Body of pancreas (tissue), 4 donors: Measurements from ENCODE around the gene OSMR. TPM values are rescaled to one million over a fixed set of nuclear protein-coding genes. Genes with fewer than 3 reads are reported as not detected.

Source experiments
- ATAC-seq: fragments of 150-250 bp; one replicate; pipeline ENCODE4 v1.9.1; 2016
- DNase-seq, 4 donors: peaks; one replicate each; pipeline ENCODE4 v3.0.0-alpha.2; 2019
- H3K27ac ChIP-seq, 4 donors: fragments of 200-600 bp; sonication (generic); 1 replicate in 3 of 4; 2 replicates in 1 of 4; pipeline versions ENCODE4 v1.5.1 to v1.6.1; 2016 to 2019; ENCODE audit warnings: mild to moderate bottlenecking in 1 of 4, mixed read lengths in 1 of 4, moderate library complexity in 1 of 4
- H3K27me3 ChIP-seq, 2 donors: fragments of 200-600 bp; sonication (generic); one replicate each; pipeline ENCODE4 v1.6.0; 2016; ENCODE audit warnings: mild to moderate bottlenecking in 1 of 2
- H3K36me3 ChIP-seq, 2 donors: fragments of 200-600 bp; sonication (generic); replicated peaks in 1 of 2; 2 replicates each; pipeline ENCODE4 v1.5.1; 2016; ENCODE audit warnings: low read depth in 2 of 2; ENCODE audit not compliant: insufficient read depth in 1 of 2
- H3K4me1 ChIP-seq: fragments of 200-600 bp; sonication (generic); one replicate; pipeline ENCODE4 v1.6.0; 2016
- H3K4me3 ChIP-seq, 2 donors: fragments of 200-600 bp; sonication (generic); 1 replicate in 1 of 2; 2 replicates in 1 of 2; pipeline ENCODE4 v1.5.1; 2016 to 2019
- H3K9me3 ChIP-seq, 3 donors: fragments of 200-600 bp; sonication (generic); 1 replicate in 2 of 3; 2 replicates in 1 of 3; pipeline ENCODE4 v1.5.1; 2016
- CTCF ChIP-seq, 7 experiments: fragments of 450-650 bp in 4 of 7; fragments of 200-600 bp in 3 of 7; sonication (generic) in 3 of 7; IDR thresholded peaks; one replicate each; pipeline ENCODE4 v1.5.1; 2016 to 2019; ENCODE audit warnings: antibody characterized with exemption in 7 of 7
- POLR2A ChIP-seq, 3 donors: fragments of 450-650 bp; IDR thresholded peaks; one replicate each; pipeline ENCODE4 v1.6.1; 2016; ENCODE audit warnings: antibody characterized with exemption in 3 of 3, mild to moderate bottlenecking in 2 of 3
- WGBS, 2 donors: methylation state at CpG; one replicate each; pipeline ENCODE4 v1.1.5; 2017; 5-methylcytosine and 5-hydroxymethylcytosine counted together
- intact Hi-C: fragments of 100-400 bp; cut with DNase I; formaldehyde crosslinking; loops from one replicate; pipeline ENCODE4 v1.15.1; 2023
- total RNA-seq, 2 donors: library from RNA; depleted of rRNA; stranded (reverse); fragments of >200 nt; gene quantifications; one replicate each; pipeline ENCODE4 v1.1.0, GENCODE V29; 2016

The OSMR gene
- total RNA-seq, 2 donors from 2014 or later: 11.7 to 22.4 TPM

DNA sequence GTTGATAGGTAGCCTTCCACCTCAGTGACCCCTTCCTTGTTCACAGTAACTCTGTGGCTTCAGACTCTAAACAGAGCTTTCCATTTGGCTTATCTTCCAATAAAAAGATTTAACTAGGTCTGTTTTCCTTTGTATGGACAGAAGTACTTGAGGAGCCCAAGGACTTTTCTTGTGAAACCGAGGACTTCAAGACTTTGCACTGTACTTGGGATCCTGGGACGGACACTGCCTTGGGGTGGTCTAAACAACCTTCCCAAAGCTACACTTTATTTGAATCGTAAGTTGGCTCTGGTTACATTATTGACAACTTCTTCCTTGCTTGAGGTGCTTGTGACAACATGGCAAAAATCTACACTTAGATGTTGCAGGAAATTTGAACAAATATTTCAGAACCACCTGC lies 39.4 kb downstream of the OSMR start:
- DNase-seq (no peak), ATAC-seq (no peak)
- intact Hi-C loops: no loop called here
- Histone ChIP-seq H3K4me3 (no peak overlapping the region), H3K27me3 (no peaks in the 10 kb centered on the region), H3K9me3 (no peaks in the 10 kb centered on the region), H3K36me3 (peaks cover 0 to 14% of the 10 kb centered on the region in 2 donors), H3K4me1 (no peaks in the 10 kb centered on the region), H3K27ac (no peak overlapping the region)
- TF ChIP-seq POLR2A (IDR thresholded peaks at IDR 0.05) (no peak), CTCF (IDR thresholded peaks at IDR 0.05) (no peak)
- WGBS, 2 donors: 85% methylated on average over 3 of the region's 3 CpGs

DNA sequence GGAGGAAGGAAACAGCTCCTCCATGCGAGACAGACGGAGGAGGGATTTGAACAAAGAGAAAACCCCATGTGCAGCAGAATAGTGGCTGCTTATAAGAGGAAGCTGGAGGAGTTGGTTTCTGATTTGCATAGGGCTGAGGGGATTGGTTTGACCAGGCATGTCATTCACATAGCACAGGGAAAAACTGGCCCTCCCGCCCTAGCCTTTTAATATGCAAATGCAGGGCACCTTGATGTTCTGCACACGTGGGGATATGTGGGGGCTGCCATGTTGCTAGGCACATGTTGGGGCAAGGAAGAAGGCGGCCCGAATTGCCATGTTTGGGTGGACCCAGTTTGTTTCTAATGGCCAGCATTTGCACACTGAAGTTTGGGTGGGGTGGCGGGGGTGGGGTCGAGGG lies 42.2 kb downstream of the OSMR start:
- TF ChIP-seq POLR2A (IDR thresholded peaks at IDR 0.05) (no peak), CTCF (IDR thresholded peaks at IDR 0.05) (no peak)
- intact Hi-C loops: no loop called here
- Histone ChIP-seq H3K4me1 (no peaks in the 10 kb centered on the region), H3K27ac (no peak overlapping the region), H3K27me3 (no peaks in the 10 kb centered on the region), H3K4me3 (no peak overlapping the region), H3K36me3 (peaks cover 0 to 13% of the 10 kb centered on the region in 2 donors), H3K9me3 (no peaks in the 10 kb centered on the region)
- ATAC-seq (no peak), DNase-seq (no peak)
- 69 to 80% methylated on average over 8 of the region's 8 CpGs for WGBS, 2 donors

DNA sequence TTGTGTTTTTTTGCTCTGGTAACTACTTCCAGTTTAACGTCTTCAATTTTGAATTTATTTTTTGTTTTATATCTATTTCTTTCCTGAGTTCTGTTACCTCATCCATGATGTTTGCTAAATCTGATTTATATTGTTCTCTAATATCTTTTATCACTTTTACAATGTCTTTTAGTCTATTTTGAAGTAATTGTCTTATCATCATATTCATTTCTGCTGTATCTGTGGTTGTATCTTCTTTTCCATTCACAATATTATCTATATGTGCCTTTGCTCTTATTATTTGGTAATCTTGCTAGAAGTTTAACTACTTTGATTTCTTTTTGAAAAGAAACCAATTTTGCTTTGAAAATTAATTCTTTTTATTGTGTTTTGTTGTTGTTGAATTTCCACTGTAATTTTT lies 43.6 kb downstream of the OSMR start:
- TF ChIP-seq CTCF (IDR thresholded peaks at IDR 0.05) (no peak), POLR2A (IDR thresholded peaks at IDR 0.05) (no peak)
- H3K4me3 ChIP-seq: no peak overlapping the region
- 89 to 92% methylated on average over 1 of the region's 1 CpG for WGBS, 2 donors
- H3K9me3 ChIP-seq: no peaks in the 10 kb centered on the region
- peaks cover 0 to 9% of the 10 kb centered on the region in 2 donors for H3K36me3 ChIP-seq
- no peak overlapping the region for H3K27ac ChIP-seq
- no peaks in the 10 kb centered on the region for H3K27me3 ChIP-seq
- ATAC-seq (no peak), DNase-seq (no peak)
- intact Hi-C loops: no loop called here
- no peaks in the 10 kb centered on the region for H3K4me1 ChIP-seq

DNA sequence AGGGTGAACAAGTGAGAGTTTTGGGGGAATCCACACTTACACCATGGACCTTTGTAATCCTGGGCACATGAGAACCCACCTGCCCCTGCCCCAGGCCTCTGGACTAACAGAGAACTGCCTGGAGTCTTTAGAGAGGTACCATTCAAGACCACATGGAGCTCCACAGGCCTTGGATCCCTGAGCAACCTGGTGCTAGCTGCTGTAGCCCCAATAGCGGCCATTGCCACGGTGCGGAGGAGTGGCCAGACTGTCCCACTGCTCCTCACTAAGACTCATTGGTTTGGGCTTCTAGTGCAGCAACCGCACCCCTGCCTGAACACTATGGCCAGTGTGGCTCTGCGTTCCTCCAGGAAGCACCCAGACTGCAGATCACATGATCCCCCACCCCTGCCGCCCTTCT lies 45.8 kb downstream of the OSMR start:
- H3K27ac ChIP-seq: no peak overlapping the region
- H3K27me3 ChIP-seq: no peaks in the 10 kb centered on the region
- H3K4me3 ChIP-seq: no peak overlapping the region
- intact Hi-C loops: no loop called here
- ATAC-seq (no peak), DNase-seq (no peak)
- 84 to 87% methylated on average over 5 to 6 of the region's 6 CpGs for WGBS, 2 donors
- no peaks in the 10 kb centered on the region for H3K36me3 ChIP-seq
- H3K9me3 ChIP-seq: peaks cover 0 to 1% (median 0%) of the 10 kb centered on the region in 3 donors
- no peak for TF ChIP-seq CTCF (IDR thresholded peaks at IDR 0.05)
- TF ChIP-seq POLR2A (IDR thresholded peaks at IDR 0.05): no peak
- no peaks in the 10 kb centered on the region for H3K4me1 ChIP-seq

DNA sequence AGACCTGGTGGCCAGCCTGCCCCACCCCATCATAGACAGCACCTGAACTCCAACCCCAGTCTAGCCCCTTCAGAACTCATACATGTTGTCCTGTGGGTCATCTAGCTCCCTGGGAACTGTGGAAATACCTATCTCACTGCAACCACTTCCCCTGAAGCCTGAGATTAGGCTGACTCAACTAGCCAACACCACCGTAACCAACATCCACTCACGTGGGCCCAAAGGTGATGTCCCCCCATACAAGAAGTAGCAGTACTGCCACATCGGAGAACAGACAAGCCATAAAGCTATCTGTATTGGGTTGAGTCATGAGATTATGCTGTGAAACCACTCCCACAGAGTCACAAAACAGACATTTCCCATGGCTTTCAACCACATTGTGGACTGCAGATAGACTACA lies 46.6 kb downstream of the OSMR start:
- Histone ChIP-seq H3K4me1 (no peaks in the 10 kb centered on the region), H3K27ac (no peak overlapping the region), H3K9me3 (peaks cover 0 to 6% (median 0%) of the 10 kb centered on the region in 3 donors), H3K4me3 (no peak overlapping the region), H3K27me3 (no peaks in the 10 kb centered on the region), H3K36me3 (no peaks in the 10 kb centered on the region)
- ATAC-seq: no peak
- no peak for TF ChIP-seq CTCF (IDR thresholded peaks at IDR 0.05)
- TF ChIP-seq POLR2A (IDR thresholded peaks at IDR 0.05): no peak
- intact Hi-C loops: no loop called here
- WGBS, 2 donors: 82 to 90% methylated on average over 2 to 3 of the region's 3 CpGs
- DNase-seq: no peak
